Stimulated activated CD4-positive, alpha-beta T cell treated with anti-CD3 and anti-CD28 coated beads, Interleukin-1b, Interleukin-23, amount 100 ng/mL, for 24 hours (primary cell): ENCODE data around the gene SASH3.

ENCODE experiments used
- DNase-seq, 4 experiments: peaks; one replicate each; pipeline ENCODE4 v3.0.0-alpha.2; 2020; ENCODE audit warnings: low read depth in 4 of 4, low spot score in 1 of 4

Gene SASH3

GRCh38 chrX:129759576-129760061 lies 20.1 kb upstream of the SASH3 start:
- no peak for DNase-seq

GRCh38 chrX:129760155-129760554 lies 19.6 kb upstream of the SASH3 start:
- DNase-seq, result no peak

- no peak for DNase-seq
Measured at GRCh38 chrX:129760981-129761380, 18.8 kb upstream of the SASH3 start.

- no peak for DNase-seq
Measured at GRCh38 chrX:129761596-129761995, 18.2 kb upstream of the SASH3 start.

- no peak for DNase-seq
Measured at GRCh38 chrX:129762448-129762847, 17.3 kb upstream of the SASH3 start.

- DNase-seq, result no peak
Measured at GRCh38 chrX:129763666-129764065, 16.1 kb upstream of the SASH3 start.

GRCh38 chrX:129768186-129768585 lies 11.6 kb upstream of the SASH3 start:
- no peak for DNase-seq

GRCh38 chrX:129768586-129769466 lies 10.9 kb upstream of the SASH3 start:
- no peak for DNase-seq

- peak in 1 of 4 experiments; percentile 54 for DNase-seq
Measured at GRCh38 chrX:129769467-129770154, 10.1 kb upstream of the SASH3 start.

- no peak for DNase-seq
Measured at GRCh38 chrX:129771266-129771995, 8.3 kb upstream of the SASH3 start.

- no peak for DNase-seq
Measured at GRCh38 chrX:129772796-129773431, 6.8 kb upstream of the SASH3 start.

- no peak for DNase-seq
Measured at GRCh38 chrX:129773649-129774458, 5.9 kb upstream of the SASH3 start.

- peak in 2 of 4 experiments; percentile 43 to 57 for DNase-seq
Measured at GRCh38 chrX:129777218-129778030, 2.3 kb upstream of the SASH3 start.

GRCh38 chrX:129779086-129779672 lies 570 bp upstream of the SASH3 start:
- DNase-seq, result no peak

- no peak for DNase-seq
Measured at GRCh38 chrX:129780441-129781105, 824 bp downstream of the SASH3 start.

- DNase-seq, result peak in 3 of 4 experiments; percentile 38 to 75 (median 64)
Measured at GRCh38 chrX:129781134-129781672, 1.5 kb downstream of the SASH3 start.

- DNase-seq, result peak in 1 of 4 experiments; percentile 38
Measured at GRCh38 chrX:129781680-129782495, 2.1 kb downstream of the SASH3 start.
